Measurements from ENCODE around the gene BRD3OS. TPM values are rescaled to one million over a fixed set of nuclear protein-coding genes. Genes with fewer than 3 reads are reported as not detected.

The BRD3OS gene
- total and polyA plus RNA-seq, 8 donors = 15.5 to 23.1 (median 18.3) TPM

DNA sequence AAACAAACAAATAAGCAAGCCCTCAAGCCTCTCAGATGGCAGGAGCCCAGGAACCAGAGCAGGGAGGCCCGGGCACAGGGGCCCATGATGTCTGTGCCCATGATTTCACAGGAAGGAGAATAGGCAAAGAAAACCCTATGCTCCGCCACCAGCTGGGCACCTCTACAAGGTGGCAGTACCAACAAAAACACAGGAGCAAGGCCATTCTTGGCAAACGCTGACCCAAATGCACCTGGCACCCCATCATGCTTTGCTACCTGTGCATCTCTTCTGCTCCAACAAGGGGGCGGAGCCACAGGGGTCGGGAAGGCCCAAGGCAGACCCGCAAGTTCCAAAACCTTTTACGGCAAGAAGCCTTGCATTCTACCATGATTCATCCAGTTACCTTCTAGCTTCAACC lies 39.4 kb downstream of the BRD3OS start:
- H3K4me1 ChIP-seq = peaks cover 15 to 78% of the 10 kb centered on the region in 2 donors

GRCh38 chr9:134065612-134066419 lies 40.5 kb downstream of the BRD3OS start:
- intact Hi-C loops (cut with DNase I) = no loop called here
- peak overlapping the region; percentile 68 to 80 for H3K27ac ChIP-seq
- H3K27me3 ChIP-seq = peaks cover 0 to 17% of the 10 kb centered on the region in 2 donors
- TF ChIP-seq, protein P1, sequence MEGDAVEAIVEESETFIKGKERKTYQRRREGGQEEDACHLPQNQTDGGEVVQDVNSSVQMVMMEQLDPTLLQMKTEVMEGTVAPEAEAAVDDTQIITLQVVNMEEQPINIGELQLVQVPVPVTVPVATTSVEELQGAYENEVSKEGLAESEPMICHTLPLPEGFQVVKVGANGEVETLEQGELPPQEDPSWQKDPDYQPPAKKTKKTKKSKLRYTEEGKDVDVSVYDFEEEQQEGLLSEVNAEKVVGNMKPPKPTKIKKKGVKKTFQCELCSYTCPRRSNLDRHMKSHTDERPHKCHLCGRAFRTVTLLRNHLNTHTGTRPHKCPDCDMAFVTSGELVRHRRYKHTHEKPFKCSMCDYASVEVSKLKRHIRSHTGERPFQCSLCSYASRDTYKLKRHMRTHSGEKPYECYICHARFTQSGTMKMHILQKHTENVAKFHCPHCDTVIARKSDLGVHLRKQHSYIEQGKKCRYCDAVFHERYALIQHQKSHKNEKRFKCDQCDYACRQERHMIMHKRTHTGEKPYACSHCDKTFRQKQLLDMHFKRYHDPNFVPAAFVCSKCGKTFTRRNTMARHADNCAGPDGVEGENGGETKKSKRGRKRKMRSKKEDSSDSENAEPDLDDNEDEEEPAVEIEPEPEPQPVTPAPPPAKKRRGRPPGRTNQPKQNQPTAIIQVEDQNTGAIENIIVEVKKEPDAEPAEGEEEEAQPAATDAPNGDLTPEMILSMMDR (IDR thresholded peaks at IDR 0.05) = no peak
- peak overlapping the region; percentile 55 to 64 for H3K4me3 ChIP-seq
- peaks cover 15 to 67% of the 10 kb centered on the region in 2 donors for H3K4me1 ChIP-seq
- H3K36me3 ChIP-seq = no peaks in the 10 kb centered on the region
- DNase-seq (peak in 3 of 4 donors; percentile 23 to 87 (median 67)), ATAC-seq (peak; percentile 52)
- H3K9me3 ChIP-seq = no peaks in the 10 kb centered on the region

More for the DNA sequence above, 39.4 kb downstream of the BRD3OS start:
- ATAC-seq (no peak), DNase-seq (no peak)
- H3K27me3 ChIP-seq = peaks cover 0 to 6% of the 10 kb centered on the region in 2 donors
- intact Hi-C loops (cut with DNase I) = no loop called here
- no peak overlapping the region for H3K4me3 ChIP-seq
- TF ChIP-seq, protein P1 (IDR thresholded peaks at IDR 0.05) = no peak
- peak overlapping the region in 1 of 2 donors; percentile 80 for H3K27ac ChIP-seq
- H3K36me3 ChIP-seq = no peaks in the 10 kb centered on the region
- no peaks in the 10 kb centered on the region for H3K9me3 ChIP-seq

DNA sequence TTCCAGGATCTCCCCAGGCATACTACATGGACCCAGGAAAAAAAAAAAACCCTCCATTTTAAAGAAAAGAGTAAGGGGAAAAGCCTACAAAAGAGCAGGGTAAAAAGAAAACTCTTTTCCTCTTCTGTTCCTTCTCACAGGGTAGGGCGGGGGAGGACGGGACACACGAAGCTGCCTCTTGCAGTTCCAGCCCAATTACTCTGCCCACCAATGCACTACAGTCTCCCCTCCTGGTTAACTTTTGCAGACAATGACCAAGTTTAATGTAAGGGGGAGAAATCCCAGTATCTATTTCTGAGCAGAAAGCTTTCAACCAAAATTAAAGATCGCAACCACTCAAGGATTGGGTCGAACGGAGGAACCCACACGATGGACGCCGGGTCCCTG lies 41.2 kb downstream of the BRD3OS start:
- Histone ChIP-seq H3K4me3 (peak overlapping the region; percentile 55 to 64), H3K27ac (peak overlapping the region; percentile 68 to 80), H3K4me1 (peaks cover 15 to 60% of the 10 kb centered on the region in 2 donors), H3K27me3 (peaks cover 0 to 24% of the 10 kb centered on the region in 2 donors), H3K9me3 (no peaks in the 10 kb centered on the region), H3K36me3 (no peaks in the 10 kb centered on the region)
- peak; percentile 8 for ATAC-seq
- TF ChIP-seq, protein P1 (IDR thresholded peaks at IDR 0.05) = no peak
- no peak for DNase-seq
- intact Hi-C loops (cut with DNase I) = no loop called here

GRCh38 chr9:134066913-134067851 lies 41.9 kb downstream of the BRD3OS start:
- Histone ChIP-seq H3K4me3 (peak overlapping the region; percentile 55 to 64), H3K27ac (peak overlapping the region; percentile 68 to 96), H3K27me3 (peaks cover 0 to 25% of the 10 kb centered on the region in 2 donors), H3K9me3 (no peaks in the 10 kb centered on the region), H3K4me1 (peaks cover 15 to 53% of the 10 kb centered on the region in 2 donors), H3K36me3 (no peaks in the 10 kb centered on the region)
- TF ChIP-seq, protein P1 (IDR thresholded peaks at IDR 0.05) = no peak
- ATAC-seq (no peak), DNase-seq (peak; percentile 36 to 82 (median 42))
- intact Hi-C loops (cut with DNase I) = no loop called here
